Measurements from ENCODE around the gene CAMSAP2. TPM values are rescaled to one million over a fixed set of nuclear protein-coding genes. Genes with fewer than 3 reads are reported as not detected.

Gene CAMSAP2
- total RNA-seq, 1 experiment from 2014 or later, result 25.0 TPM

DNA sequence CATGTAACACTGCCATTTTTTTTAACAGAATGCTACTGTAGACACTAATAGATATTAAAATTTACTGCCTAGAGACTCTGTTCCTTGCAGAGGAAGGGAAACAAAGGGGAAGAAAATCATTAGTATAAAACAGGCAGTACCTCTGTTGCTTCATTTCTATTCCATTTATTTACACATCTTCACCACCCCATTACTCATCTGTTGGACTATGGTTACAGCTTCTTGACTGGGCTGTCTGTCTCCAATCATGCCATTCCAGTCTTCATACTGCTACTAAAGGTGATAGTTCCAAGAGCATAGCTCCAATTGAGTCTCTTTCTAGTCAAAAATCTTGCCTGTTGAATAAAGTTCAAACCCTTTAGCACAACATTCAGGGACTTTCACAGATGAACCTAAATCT, 111.9 kb downstream of the CAMSAP2 start:
- ChIA-PET POLR2A (no interaction called here), RAD21 (ENCODE audit: low non-redundant PET in 1 of 2, low total read pairs in 2 of 2, uncharacterized antibody in 2 of 2, unreplicated experiment in 2 of 2) (no interaction called here), CTCF (interaction anchor here (0.6 kb wide), 1 partner anchor 171 kb away, joined by 3 read pairs; no protein-coding TSS in a partner anchor)
- Histone ChIP-seq H3K27me3 (ENCODE audit: insufficient read depth, low read length) (no peaks in the 10 kb centered on the region), H3K79me2 (ENCODE audit: insufficient read depth, low read length) (no peaks in the 10 kb centered on the region), H3K9me2 (ENCODE audit: insufficient read depth) (no peaks in the 10 kb centered on the region), H3K9me3 (ENCODE audit: control insufficient read depth in 1 of 2, insufficient read depth in 1 of 2, low read depth in 1 of 2, low read length in 2 of 2) (no peaks in the 10 kb centered on the region), H3K4me3 (replicated peaks in 1 of 2; ENCODE audit: low read depth in 1 of 2, low read length in 2 of 2) (no peak overlapping the region), H3K4me2 (ENCODE audit: low read length) (no peak overlapping the region), H2AFZ (ENCODE audit: low read depth, low read length, poor library complexity, severe bottlenecking) (no peak overlapping the region), H3K36me3 (ENCODE audit: control insufficient read depth in 1 of 2, insufficient read depth in 2 of 2, low read length in 2 of 2) (peaks cover 21 to 28% of the 10 kb centered on the region in 2 experiments), H3K4me1 (ENCODE audit: control insufficient read depth in 1 of 2, insufficient read depth in 2 of 2, low read length in 2 of 2) (no peaks in the 10 kb centered on the region), H4K20me1 (ENCODE audit: insufficient read depth) (no peaks in the 10 kb centered on the region), H3K9ac (ENCODE audit: low read length) (no peak overlapping the region), H3K27ac (ENCODE audit: low read depth, low read length) (no peak overlapping the region)
- TF ChIP-seq YY1 (IDR thresholded peaks at IDR 0.05; ENCODE audit: extremely low read depth, insufficient replicate concordance, low read depth, low read length) (no peak), MAX (IDR thresholded peaks at IDR 0.05) (no peak), ZFX (IDR thresholded peaks at IDR 0.05) (no peak), REST (IDR thresholded peaks at IDR 0.05; ENCODE audit: low read depth) (no peak), ELF1 (IDR thresholded peaks at IDR 0.05; ENCODE audit: borderline replicate concordance, low read depth) (no peak), ZNF274 (IDR thresholded peaks at IDR 0.05; ENCODE audit: low read depth, low read length) (no peak), POLR2A (IDR thresholded peaks at IDR 0.05; ENCODE audit: borderline replicate concordance, extremely low read depth, insufficient read depth, insufficient read length) (no peak), EZH2phosphoT487 (IDR thresholded peaks at IDR 0.05; ENCODE audit: borderline replicate concordance) (no peak), EGR1 (IDR thresholded peaks at IDR 0.05; ENCODE audit: low read depth) (no peak), JUND (IDR thresholded peaks at IDR 0.05) (no peak), SIN3A (IDR thresholded peaks at IDR 0.05; ENCODE audit: low read depth) (no peak), CBX3 (IDR thresholded peaks at IDR 0.05; ENCODE audit: low read depth) (no peak), POLR2AphosphoS5 (IDR thresholded peaks at IDR 0.05; ENCODE audit: low read depth, low read length) (no peak)
- TF ChIP-seq, protein P1, sequence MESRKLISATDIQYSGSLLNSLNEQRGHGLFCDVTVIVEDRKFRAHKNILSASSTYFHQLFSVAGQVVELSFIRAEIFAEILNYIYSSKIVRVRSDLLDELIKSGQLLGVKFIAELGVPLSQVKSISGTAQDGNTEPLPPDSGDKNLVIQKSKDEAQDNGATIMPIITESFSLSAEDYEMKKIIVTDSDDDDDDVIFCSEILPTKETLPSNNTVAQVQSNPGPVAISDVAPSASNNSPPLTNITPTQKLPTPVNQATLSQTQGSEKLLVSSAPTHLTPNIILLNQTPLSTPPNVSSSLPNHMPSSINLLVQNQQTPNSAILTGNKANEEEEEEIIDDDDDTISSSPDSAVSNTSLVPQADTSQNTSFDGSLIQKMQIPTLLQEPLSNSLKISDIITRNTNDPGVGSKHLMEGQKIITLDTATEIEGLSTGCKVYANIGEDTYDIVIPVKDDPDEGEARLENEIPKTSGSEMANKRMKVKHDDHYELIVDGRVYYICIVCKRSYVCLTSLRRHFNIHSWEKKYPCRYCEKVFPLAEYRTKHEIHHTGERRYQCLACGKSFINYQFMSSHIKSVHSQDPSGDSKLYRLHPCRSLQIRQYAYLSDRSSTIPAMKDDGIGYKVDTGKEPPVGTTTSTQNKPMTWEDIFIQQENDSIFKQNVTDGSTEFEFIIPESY (IDR thresholded peaks at IDR 0.05; ENCODE audit: extremely low read depth, insufficient replicate concordance, low read length), result no peak
- BruUV-seq (replicated peaks), result no TSS peak
- ATAC-seq, result no peak
- intact Hi-C loops (cut with micrococcal nuclease), result no loop called here
- DNase-seq (ENCODE audit: low read depth, low spot score), result no peak
